Kidney capillary endothelial cell (primary cell): ENCODE measurements around the gene ARHGAP25.

Source experiments
- DNase-seq: peaks from one replicate; pipeline ENCODE4 v3.0.0-alpha.2; 2018; ENCODE audit warnings: low spot score

The ARHGAP25 gene

GRCh38 chr2:68832233-68832869 lies 97.7 kb downstream of the ARHGAP25 start:
- DNase-seq, result peak; percentile 90

GRCh38 chr2:68833162-68833561 lies 98.6 kb downstream of the ARHGAP25 start:
- DNase-seq, result no peak

GRCh38 chr2:68834737-68835376 lies 100.2 kb downstream of the ARHGAP25 start:
- DNase-seq, result no peak

GRCh38 chr2:68835621-68836020 lies 101.0 kb downstream of the ARHGAP25 start:
- DNase-seq, result no peak

- peak; percentile 66 for DNase-seq
These were observed 102.7 kb downstream of the ARHGAP25 start for GRCh38 chr2:68837164-68837860.

- no peak for DNase-seq
These were observed 103.3 kb downstream of the ARHGAP25 start for GRCh38 chr2:68837861-68838341.

GRCh38 chr2:68838641-68839040 lies 104.0 kb downstream of the ARHGAP25 start:
- no peak for DNase-seq

- DNase-seq, result no peak
These were observed 104.7 kb downstream of the ARHGAP25 start for GRCh38 chr2:68839260-68839833.

GRCh38 chr2:68845043-68845442 lies 110.4 kb downstream of the ARHGAP25 start:
- DNase-seq, result no peak

GRCh38 chr2:68846091-68846490 lies 111.5 kb downstream of the ARHGAP25 start:
- no peak for DNase-seq

- DNase-seq, result no peak
These were observed 113.1 kb downstream of the ARHGAP25 start for GRCh38 chr2:68847751-68848150.

GRCh38 chr2:68849579-68850030 lies 115.0 kb downstream of the ARHGAP25 start:
- peak; percentile 78 for DNase-seq

GRCh38 chr2:68850524-68850923 lies 115.9 kb downstream of the ARHGAP25 start:
- peak; percentile 78 for DNase-seq

- no peak for DNase-seq
These were observed 118.4 kb downstream of the ARHGAP25 start for GRCh38 chr2:68853035-68853434.

GRCh38 chr2:68853915-68854314 lies 119.3 kb downstream of the ARHGAP25 start:
- DNase-seq, result no peak

GRCh38 chr2:68854476-68854875 lies 119.9 kb downstream of the ARHGAP25 start:
- DNase-seq, result no peak

- DNase-seq, result no peak
These were observed 120.9 kb downstream of the ARHGAP25 start for GRCh38 chr2:68855550-68855949.

GRCh38 chr2:68857202-68857845 lies 122.7 kb downstream of the ARHGAP25 start:
- DNase-seq, result no peak

- DNase-seq, result no peak
These were observed 123.3 kb downstream of the ARHGAP25 start for GRCh38 chr2:68857855-68858456.

- no peak for DNase-seq
These were observed 125.5 kb downstream of the ARHGAP25 start for GRCh38 chr2:68860111-68860510.

GRCh38 chr2:68861330-68861729 lies 126.7 kb downstream of the ARHGAP25 start:
- no peak for DNase-seq

- no peak for DNase-seq
These were observed 128.3 kb downstream of the ARHGAP25 start for GRCh38 chr2:68862889-68863288.
